Stimulated activated CD4-positive, alpha-beta T cell treated with anti-CD3 and anti-CD28 coated beads, Interleukin-15, amount 100 ng/mL, for 24 hours (primary cell): ENCODE data around the gene ARL8A.
A peak's percentile ranks its signal among the peaks of the same experiment; 100 is the strongest.
"Not testable (repeated sequence)": the region's sequence is repeated elsewhere in the genome, so short reads cannot be mapped to it uniquely, and the experiment has no call there.

ENCODE experiments used
- DNase-seq: peaks from one replicate; pipeline ENCODE4 v3.0.0-alpha.2; 2020

Gene ARL8A

DNA sequence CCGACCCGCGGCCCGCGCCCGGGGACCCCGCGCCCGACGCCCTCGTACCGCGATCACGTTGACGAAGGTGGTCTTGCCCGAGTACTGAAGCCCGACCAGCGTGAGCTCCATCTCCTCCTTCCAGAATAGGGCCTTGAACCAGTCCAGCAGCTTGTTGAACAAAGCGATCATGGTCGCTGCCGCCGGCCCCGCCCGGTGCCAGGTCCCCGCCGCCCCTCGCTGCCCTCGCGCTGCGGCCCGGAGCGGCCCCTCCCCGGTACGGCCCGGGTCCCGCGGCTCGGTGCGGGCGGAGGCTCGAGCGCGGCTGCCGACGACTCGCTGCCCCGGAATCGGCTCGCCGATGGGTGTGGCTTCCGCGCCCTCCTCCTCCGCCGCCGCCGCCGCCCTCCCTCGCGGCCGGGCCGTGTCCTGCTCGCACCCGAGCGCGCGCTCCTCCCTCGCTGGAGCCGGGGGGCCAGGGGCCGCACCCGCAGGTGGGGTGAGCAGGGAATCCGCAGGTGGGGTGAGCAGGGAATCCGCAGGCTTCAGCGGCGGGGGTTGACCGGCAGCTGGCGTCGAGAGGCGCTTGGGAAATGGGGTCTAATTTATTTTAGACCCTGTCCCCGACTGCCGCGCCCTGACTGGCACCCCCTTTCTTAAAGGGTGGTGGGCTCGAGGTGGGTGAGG is at the start of gene ARL8A:
ARL8A (minus strand) TSS at position 336 of the 666 bp plus-strand sequence; CDS start at position 171, 165 bp downstream.
- peak; percentile 83 for DNase-seq

DNA sequence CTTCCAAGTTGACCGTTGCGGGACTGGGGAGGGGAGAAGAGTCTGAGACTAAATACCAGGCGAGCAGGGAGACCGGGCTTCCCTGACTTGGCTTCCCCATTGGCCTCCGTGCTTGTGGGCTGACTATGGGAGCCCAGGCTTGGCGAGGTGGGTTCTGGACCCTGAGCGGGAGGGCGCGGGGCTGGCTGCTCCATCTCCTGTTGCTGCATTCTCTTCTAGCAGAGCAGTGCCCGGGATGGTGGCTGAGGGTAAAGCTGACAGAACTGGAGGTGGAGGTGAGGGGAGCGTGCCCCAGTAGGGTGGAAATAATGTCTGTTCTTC is 49.8 kb upstream of the ARL8A start:
- no peak for DNase-seq

DNA sequence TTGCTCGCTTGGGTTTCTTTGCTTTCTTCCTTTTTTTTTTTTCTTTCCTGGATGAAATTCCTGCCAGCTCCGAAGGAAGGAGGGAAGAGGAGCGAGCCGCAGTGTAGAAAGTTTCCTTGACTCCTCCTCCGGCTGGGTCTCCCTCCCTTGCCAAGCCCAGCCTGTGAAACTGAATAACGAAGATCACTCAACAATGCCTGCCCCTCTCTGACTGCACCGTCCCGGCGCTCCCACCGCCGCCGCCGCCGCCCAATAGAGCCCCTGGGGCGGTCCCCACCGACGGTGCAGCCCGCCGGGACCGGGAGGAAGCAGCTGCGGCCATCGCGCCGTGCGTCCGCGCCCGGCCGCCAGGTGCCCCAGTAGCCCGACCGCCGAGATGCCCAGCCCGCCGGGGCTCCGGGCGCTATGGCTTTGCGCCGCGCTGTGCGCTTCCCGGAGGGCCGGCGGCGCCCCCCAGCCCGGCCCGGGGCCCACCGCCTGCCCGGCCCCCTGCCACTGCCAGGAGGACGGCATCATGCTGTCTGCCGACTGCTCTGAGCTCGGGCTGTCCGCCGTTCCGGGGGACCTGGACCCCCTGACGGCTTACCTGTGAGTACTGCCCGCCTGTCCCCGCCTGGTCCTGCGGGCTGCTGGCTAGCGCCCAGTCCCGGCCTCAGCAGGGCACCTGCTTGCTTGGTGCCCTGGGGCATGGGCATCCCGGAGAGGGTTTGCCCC is 49.2 kb upstream of the ARL8A start, which contains the start of gene LGR6:
LGR6 (plus strand) TSS at position 186 of the 714 bp plus-strand sequence; CDS start at position 377, 191 bp downstream.
- DNase-seq: no peak

DNA sequence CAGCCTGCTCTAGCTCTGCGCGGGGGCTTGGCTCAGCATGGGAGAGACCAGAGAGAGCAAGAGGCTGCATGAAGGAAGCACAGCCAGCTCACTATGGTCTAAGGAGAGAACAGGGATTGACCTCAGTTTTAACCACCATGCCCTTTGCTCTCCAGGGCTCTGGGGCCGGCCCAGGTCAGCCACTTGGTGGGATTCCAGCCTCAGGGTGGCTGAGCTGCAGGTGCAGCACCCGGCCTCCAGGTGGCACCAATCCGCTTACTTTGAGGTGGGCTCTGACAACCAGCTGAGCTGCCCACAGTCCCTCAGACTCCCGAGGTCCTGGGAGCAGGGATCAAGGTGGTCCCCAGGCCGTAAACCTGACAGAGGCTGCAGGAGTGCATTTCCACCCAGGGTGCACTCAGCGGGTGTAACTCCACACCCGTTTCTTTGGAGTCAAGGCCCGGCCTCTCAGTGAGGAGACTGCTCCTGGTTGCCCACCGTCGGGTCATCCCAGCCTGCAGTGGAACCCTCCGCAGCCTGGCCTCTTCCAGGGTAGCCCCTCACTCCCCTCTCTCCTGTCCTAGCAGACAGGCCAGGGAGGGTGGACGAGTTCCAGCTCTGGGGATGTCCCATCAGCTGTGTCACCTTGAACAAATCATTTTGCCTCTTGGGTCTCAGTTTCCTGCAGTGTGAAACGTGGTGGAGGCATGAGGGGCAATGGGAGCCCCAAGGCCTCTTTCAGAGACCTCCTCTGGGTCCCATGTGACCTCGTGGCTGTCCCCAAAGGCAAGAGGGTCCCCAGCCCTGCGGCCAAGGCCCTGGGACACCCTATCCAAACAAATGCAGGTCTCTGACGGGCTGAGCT is 48.5 kb upstream of the ARL8A start:
- peak; percentile 70 for DNase-seq

DNA sequence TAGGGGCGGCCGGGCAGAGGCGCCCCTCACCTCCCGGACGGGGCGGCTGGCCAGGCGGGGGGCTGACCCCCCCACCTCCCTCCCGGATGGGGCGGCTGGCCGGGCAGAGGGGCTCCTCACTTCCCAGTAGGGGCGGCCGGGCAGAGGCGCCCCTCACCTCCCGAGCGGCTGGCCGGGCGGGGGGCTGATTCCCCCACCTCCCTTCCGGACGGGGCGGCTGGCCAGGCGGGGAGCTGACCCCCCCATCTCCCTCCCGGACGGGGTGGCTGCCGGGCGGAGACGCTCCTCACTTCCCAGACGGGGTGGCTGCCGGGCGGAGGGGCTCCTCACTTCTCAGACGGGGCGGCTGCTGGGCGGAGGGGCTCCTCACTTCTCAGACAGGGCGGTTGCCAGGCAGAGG is 46.9 kb upstream of the ARL8A start:
- not testable (repeated sequence) for DNase-seq

DNA sequence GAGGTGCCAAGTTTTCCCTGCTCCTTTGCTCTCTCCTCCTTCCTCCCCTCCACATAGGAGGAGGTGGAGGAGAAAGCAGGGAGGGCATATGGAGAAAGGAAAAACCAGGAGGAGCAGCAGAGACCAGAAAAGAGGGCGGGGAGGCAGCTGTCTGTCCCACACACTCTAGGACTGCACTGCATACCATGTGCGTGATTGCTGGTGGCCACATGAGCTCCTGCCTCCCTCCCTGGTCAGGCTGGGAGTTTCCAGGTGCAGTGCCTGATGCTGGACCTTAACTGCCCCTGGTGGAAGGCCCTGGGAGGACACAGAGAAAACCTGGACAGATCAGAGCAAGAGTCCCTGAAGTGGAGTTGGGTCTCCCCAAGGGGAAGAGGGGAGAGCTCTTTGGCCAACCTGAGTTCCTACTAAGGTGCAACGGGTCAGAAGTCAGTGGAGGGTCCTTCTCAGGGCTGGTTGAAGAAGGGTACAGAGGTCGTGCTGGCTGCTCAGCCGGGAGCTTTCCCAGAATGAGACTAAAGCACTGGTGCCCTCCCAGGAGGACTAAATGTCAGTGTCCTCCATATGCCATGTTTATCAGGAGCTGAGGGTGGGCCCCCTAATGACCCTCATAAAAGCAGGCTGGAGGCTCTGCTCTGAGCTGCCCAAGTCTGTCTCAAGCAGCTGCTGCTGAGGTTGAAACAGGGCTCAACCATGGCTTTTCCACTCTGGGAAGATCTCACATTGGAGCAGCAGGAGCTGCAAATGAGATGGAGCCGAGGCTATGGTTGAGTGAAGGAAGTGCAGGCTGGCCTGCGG is 45.6 kb upstream of the ARL8A start:
- no peak for DNase-seq

DNA sequence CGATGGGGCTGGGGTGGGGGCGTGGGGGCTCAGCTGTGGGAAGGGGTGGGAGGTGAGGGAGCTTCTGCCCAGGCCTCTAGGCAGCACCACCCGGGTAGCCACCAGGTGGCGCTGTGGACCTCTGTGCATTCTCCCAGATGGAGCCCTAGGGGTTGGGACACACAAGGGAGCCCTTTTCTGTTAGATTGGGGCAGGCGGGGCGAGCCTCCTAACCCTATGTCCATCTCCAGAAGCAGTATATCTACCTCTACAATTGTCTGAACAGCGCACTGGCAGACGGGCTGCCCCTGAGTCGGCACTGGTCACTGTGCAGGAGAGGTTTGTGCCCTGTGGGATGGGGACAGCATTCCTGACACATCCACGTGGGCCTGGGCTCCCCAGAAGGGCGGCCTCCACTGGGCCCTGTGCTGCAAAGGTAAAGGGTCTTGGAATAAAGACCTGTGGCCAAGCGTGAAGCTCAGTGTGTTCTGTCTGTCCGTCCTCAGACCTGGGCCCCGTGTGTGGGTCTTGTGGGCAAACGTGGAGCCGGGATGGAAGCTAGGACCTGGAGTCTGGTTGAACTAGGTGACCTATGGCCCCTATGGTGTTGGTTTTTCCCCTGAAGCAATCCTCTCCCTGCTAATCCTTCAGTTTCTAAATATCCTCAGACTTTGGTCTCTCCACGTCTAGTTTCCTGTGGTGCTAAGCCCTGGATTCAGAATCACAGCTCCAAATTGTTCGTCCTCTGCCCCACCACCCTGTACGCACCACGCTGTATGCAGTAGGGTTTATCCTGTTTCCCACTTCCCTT is 44.7 kb upstream of the ARL8A start:
- peak; percentile 87 for DNase-seq

DNA sequence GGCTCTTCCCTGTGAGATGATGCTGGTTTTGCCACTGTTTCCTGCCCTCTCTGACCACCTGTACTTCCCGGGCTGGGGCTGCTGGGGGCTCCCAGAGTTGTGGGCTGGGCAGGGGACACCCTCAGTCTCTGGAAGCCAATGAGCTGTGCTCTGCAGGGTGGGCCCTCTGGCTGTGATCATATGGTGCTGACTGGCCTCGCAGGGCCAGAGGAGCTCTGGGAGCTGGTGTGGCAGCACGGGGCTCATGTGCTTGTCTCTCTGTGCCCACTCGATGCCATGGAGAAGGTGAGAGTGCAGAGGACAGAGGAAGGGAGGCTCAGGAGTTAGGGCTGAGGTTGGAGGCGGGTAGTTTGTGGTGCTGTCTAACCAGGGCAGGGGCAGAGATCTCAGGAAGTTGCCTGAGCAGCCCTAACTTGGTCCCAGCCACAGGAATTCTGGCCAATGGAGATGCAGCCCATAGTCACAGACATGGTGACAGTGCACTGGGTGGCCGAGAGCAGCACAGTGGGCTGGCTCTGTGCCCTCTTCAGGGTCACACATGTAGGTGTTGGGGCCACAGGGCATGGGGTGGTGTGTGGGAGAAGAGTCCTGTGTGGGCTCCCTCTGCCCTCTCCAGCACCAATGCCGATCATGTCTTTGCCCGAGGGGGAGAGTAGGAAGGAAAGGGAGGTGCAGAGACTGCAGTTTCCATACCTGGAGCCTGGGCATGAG is 43.3 kb upstream of the ARL8A start:
- DNase-seq: no peak

DNA sequence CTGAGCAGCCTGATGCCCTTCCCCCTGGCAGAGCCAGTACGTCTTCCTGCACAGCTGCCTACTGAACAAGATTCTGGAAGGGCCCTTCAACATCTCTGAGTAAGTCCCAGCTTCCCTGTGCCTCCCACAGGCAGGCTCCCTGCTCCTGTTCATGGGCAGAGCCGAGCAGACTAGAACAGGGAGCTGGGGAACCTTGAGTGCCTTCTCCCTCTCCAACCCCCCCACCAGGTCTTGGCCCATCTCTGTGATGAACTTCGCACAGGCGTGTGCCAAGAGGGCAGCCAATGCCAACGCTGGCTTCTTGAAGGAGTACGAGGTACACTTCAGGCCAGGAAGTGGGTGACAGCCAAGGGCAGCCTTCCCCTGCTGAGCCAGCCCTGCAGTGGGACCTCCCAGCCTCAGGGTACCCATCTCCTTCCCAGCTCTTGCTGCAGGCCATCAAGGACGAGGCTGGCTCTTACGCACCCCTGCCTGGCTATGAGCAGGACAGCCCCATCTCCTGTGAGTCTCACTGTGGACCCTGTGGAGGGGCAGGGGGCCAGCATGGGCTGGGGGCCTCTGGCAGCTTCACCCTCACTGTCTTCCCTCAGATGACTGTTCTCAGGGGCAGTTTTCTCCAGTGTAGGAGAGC is 42.6 kb upstream of the ARL8A start:
- DNase-seq: no peak

DNA sequence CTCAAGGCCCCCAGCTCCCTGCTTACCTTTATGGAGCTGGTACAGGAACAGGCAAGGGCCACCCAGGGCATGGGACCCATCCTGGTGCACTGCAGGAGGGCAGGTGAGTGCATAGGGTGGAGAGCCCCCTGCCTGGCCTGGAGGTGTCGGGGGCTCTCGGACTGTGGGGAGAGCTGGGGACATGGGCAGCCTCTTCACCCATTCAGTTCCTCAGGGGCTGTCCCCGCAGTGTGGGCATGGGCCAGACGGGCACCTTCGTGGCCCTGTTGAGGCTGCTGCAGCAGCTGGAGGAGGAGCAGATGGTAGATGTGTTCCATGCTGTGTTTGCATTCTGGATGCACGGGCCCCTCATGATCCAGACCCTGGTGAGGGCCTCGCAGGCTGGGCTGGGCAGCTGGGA is 41.8 kb upstream of the ARL8A start:
- no peak for DNase-seq

DNA sequence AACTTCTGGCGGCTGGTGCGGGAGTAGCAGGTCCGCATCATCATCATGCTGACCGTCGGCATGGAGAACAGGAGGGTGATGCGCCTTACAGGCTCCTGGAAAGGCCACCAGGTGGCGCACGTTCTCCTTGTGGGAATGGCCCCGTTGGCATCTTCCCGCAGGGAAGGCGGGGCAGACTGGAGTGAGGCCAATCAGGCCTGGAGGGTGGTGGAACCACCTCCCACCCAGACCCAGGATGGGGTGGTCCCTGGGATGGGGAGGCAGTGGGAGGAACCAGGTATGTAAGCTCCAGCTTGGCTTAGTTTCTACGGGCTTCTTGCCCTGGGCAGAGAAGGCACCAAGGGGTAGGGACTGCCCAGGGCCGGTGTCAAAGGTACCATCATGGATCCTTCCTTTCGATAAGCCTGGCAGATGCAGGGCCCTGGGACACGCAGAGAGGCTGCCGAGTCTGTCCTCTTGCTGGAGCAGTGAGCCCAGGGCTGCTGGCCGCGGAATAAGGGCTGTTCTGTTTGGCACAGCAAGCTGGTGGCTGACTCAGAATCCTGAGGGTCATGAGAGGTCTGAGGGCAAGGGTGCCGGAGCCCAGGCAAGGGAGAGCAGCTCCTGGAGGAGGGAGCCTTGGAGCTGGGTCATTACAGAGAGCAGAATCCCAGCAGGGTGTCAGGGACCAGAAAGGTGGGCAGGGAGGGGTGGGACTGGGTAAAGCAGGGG is 40.4 kb upstream of the ARL8A start:
- DNase-seq: peak; percentile 88

DNA sequence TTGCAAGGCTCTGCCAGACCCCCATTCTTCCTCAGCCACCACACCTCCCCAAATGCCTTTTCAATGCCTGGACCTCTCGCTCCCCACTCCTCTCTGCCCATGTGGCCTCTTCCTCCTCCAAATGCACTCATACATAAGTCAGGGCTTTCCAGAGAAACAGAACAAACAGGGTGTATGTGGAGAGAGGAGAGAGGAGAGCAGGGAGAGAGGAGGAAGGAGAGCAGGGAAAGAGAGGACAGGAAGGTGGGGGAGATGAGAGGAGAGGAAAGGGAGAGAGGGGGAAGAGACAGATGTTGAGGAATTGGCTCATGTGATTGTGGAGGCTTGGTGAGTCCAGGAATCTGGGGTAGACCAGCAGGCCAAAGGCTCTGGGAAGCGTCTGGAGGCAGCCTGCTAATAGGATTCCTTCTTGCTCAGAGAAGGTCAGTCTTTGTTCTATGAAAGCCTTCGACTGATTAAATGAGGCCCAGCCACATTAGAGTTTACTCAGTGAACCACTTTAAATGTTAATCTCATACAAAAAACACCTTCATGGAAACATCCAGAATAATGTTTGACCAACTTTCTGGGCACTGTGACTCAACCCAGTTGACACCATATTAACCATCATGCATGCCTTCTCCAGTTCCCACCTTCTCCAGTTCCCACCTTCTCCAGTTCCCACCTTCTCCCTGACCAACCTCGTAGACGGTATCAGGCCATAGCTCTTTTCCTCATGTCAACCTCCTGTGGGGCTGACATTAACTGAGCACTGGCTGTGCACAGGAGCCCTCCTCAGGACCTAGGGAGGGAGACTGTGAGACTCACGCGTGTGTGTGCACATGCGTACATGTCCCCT is 37.7 kb upstream of the ARL8A start:
- no peak for DNase-seq

DNA sequence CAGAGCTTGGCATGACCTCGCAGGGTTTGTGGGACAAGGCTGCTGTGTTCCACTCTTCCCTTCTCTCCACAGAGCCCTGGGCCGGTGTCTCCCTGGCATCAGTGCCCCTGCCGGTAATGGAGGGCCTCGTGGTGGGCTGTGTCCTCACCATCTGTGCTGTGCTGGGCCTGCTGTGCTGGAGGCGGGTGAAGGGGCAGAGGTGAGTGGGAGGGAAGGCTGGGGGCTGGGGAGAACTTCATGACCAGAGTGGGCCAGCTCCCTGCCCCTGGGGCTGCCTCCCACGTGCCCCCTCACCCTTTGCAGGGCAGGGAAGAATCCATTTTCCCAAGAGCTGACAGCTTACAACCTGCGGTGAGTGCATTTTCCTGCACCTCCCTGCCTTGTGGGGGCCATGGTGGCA is 37.0 kb upstream of the ARL8A start:
- no peak for DNase-seq

DNA sequence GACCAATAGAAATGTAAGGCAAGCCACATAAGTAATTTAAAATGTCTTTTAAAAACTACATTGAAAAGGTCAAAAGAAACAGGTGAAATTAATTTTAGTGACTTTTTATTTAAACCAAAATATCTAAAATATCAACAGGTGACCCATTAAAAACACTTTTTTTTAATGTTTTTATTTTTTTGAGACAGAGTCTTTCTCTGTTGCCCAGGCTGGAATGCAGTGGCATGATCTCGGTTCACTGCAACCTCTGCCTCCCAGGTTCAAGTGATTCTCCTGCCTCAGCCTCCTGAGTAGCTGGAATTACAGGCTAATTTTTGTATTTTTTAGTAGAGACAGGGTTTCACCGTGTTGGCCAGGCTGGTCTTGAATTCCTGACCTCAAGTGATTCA is 36.2 kb upstream of the ARL8A start:
- DNase-seq: not testable (repeated sequence)

DNA sequence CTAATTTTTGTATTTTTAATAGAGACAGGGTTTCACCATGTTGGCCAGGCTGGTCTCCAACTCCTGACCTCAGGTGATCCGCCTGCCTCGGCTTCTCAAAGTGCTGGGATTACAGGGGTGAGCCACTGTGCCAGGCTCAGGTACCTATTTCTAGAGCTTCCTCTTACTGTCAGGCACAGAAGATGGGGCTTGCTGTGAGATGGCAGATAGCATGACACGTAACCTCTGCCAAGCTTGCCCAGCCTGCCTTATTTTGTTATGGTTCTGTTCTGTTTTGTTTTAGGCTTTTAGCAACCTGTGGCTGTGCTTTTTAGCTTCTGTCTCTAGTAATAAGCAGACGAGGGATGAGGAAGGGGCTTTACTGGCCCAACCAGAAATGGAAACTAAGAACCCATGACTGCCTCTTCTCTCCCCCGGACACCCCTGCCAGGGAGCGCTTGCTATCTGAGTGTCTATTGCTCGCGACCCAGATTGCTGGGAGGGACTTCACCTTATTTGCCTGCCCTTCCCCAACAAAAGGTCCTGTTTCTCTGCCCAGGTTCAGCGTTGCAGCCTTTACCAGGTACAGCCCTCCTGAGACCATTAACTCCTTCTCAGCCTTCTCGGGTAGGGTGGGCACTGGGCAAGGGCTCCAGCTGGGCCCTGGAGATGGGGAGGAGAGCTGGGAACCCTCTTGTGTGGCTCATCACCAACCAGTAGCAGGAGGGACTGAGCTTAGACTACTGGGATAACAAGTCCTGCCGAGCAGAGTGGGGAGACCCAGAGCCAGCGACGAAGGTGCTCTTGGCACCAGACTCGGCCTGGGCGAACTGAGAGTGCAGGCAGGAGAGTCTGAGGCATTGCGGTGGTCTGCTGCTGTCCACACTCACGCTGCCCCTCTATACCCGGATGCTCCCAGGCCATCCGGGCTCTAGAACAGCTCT is 35.6 kb upstream of the ARL8A start:
- DNase-seq: no peak

DNA sequence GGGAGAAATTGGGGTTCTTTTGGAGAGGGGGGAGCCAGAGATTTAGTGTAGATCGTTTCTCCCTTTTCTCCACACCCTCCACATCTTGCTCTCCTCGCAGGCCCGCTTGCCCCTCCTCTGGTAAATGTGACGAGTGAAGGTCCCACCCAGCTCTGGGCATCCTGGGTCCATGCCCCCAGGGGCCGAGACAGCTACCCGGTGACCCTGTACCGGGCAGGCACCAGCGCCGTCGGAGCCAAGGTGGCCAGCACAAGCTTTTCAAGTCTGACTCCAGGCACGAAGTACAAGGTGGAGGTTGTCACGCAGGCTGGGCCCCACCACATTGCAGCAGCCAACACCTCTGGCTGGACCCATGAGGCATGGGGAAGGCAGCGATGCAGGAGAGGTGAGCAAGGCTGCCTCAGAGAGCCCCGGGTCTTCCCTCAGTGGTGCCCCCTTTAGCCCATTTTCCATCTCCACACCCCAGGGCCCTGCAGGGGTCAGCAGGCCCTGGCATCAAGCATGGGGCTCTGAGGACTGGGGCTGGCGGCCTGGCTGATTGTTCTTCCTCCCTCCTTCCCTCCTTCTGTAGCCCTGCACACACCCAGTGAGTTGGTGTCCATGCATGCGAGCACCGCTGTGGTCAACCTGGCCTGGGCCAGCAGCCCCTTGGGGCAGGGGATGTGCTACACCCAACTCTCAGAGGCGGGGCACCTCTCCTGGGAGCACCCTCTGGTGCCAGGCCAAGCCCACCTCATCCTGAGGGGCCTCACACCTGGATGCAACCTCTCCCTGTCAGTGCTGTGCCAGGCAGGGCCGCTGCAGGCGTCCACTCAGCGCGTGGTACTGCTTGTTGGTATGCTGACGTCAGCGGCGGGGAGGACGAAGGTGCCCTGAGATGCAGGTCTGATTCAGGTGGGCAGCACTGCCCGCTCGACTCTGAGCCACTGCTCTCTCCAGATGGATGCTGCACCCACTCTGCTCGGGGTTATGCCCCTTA is 32.7 kb upstream of the ARL8A start:
- DNase-seq: no peak

DNA sequence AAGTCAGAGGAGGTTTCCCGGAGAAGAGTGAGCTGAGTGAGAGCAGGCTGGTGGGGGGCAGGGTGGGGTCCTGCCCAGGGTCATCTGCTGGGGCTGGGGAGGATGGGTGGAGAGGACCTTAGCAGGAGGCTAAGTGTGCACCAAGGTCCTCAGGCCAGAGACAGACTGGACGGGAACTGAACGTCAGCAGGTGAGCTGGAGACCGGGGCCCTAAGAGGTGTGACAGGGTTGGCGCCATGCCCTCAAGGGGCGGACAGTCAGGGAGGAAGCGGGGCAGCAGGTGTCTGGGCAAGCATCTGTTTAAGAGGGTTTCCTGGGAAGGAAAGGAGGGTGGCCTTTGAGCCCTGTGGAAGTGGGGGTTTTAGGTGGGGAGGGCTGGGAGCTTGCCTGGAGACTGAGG is 29.5 kb upstream of the ARL8A start:
- DNase-seq: no peak
